Measurements from ENCODE around the gene RALGDS. TPM values are rescaled to one million over a fixed set of nuclear protein-coding genes. Genes with fewer than 3 reads are reported as not detected.

Gene RALGDS
- total RNA-seq, 1 experiment from 2014 or later: 36.1 TPM

GRCh38 chr9:133166392-133166791 lies 45.4 kb upstream of the RALGDS start (continued):
- TF ChIP-seq CTCF (IDR thresholded peaks at IDR 0.05 in 2 of 3, conservative IDR thresholded peaks at IDR 0.05 in 1 of 3; ENCODE audit: borderline replicate concordance in 1 of 3, insufficient read depth in 1 of 3, low read depth in 2 of 3, low read length in 2 of 3) (no peak), ATF3 (IDR thresholded peaks at IDR 0.05) (no peak)

GRCh38 chr9:133165452-133165730 lies 44.4 kb upstream of the RALGDS start:
- Histone ChIP-seq H3K4me2 (ENCODE audit: low read length) (no peak overlapping the region), H3K27ac (ENCODE audit: low read depth, low read length) (no peak overlapping the region), H3K36me3 (ENCODE audit: control insufficient read depth in 1 of 2, insufficient read depth in 2 of 2, low read length in 2 of 2) (no peaks in the 10 kb centered on the region), H4K20me1 (ENCODE audit: insufficient read depth) (no peaks in the 10 kb centered on the region), H3K27me3 (ENCODE audit: insufficient read depth, low read length) (no peaks in the 10 kb centered on the region), H3K9me3 (ENCODE audit: control insufficient read depth in 1 of 2, insufficient read depth in 1 of 2, low read depth in 1 of 2, low read length in 2 of 2) (no peaks in the 10 kb centered on the region), H2AFZ (ENCODE audit: low read depth, low read length, poor library complexity, severe bottlenecking) (no peak overlapping the region), H3K79me2 (ENCODE audit: insufficient read depth, low read length) (no peaks in the 10 kb centered on the region), H3K9ac (ENCODE audit: low read length) (no peak overlapping the region), H3K9me2 (ENCODE audit: insufficient read depth) (no peaks in the 10 kb centered on the region), H3K4me3 (replicated peaks in 1 of 2; ENCODE audit: low read depth in 1 of 2, low read length in 2 of 2) (no peak overlapping the region), H3K4me1 (ENCODE audit: control insufficient read depth in 1 of 2, insufficient read depth in 2 of 2, low read length in 2 of 2) (0 out of 4 replicates have a peak, but pooled peaks cover 0 to 3% of the 10 kb centered on the region in 2 experiments)
- DNase-seq (ENCODE audit: low read depth, low spot score): no peak
- CTCF ChIA-PET: interaction anchor here (1.4 kb wide), 1 partner anchor 20 kb away, joined by 5 read pairs; no protein-coding TSS in a partner anchor
- ATAC-seq: no peak
- RAD21 ChIA-PET (ENCODE audit: low non-redundant PET in 1 of 2, low total read pairs in 2 of 2, uncharacterized antibody in 2 of 2, unreplicated experiment in 2 of 2): no interaction called here
- TF ChIP-seq MAX (IDR thresholded peaks at IDR 0.05) (no peak), SIN3A (IDR thresholded peaks at IDR 0.05; ENCODE audit: low read depth) (no peak), TCF7L2 (IDR thresholded peaks at IDR 0.05; ENCODE audit: borderline replicate concordance, extremely low read depth, insufficient read depth, insufficient read length) (no peak), ZBTB33 (IDR thresholded peaks at IDR 0.05; ENCODE audit: extremely low read depth, insufficient replicate concordance, low read length) (no peak), JUND (IDR thresholded peaks at IDR 0.05) (no peak), ZFX (IDR thresholded peaks at IDR 0.05) (no peak), ATF3 (IDR thresholded peaks at IDR 0.05) (no peak), POLR2A (IDR thresholded peaks at IDR 0.05; ENCODE audit: borderline replicate concordance, extremely low read depth, insufficient read depth, insufficient read length) (no peak), REST (IDR thresholded peaks at IDR 0.05; ENCODE audit: low read depth) (no peak), RAD21 (IDR thresholded peaks at IDR 0.05; ENCODE audit: low read depth) (no peak), ELF1 (IDR thresholded peaks at IDR 0.05; ENCODE audit: borderline replicate concordance, low read depth) (no peak), YY1 (IDR thresholded peaks at IDR 0.05; ENCODE audit: extremely low read depth, insufficient replicate concordance, low read depth, low read length) (no peak)
- no TSS peak for BruUV-seq (replicated peaks)
- POLR2A ChIA-PET: no interaction called here
- intact Hi-C loops (cut with micrococcal nuclease): no loop called here
